Keratinocyte (primary cell): Measurements from ENCODE around the gene CD164L2. TPM values are rescaled to one million over a fixed set of nuclear protein-coding genes. Genes with fewer than 3 reads are reported as not detected.

Experiments used
- DNase-seq: peaks from one replicate; pipeline ENCODE4 v3.0.0-alpha.2; 2011; ENCODE audit warnings: low read depth, missing footprints, low spot score
- FAIRE-seq: peaks from 2 replicates; lab custom pipeline; 2011; peaks lifted over from hg19 to GRCh38; lab: Jason Lieb, UNC
- H2AFZ ChIP-seq: 2 replicates; pipeline ENCODE4 v1.6.0; 2012; ENCODE audit warnings: low read length, control low read depth, inconsistent platforms; ENCODE audit not compliant: control insufficient read depth
- H3K27ac ChIP-seq: 2 replicates; pipeline ENCODE4 v1.5.1; 2011; ENCODE audit warnings: low read length; ENCODE audit not compliant: control insufficient read depth, insufficient read depth
- H3K27me3 ChIP-seq: 3 replicates; pipeline ENCODE4 v1.6.0; 2011; ENCODE audit warnings: low read length; ENCODE audit not compliant: control insufficient read depth, insufficient read depth; ENCODE audit errors: extremely low read depth
- H3K36me3 ChIP-seq, 2 experiments: 2 replicates in 1 of 2; 3 replicates in 1 of 2; pipeline ENCODE4 v1.5.1; 2011; ENCODE audit warnings: low read length in 2 of 2, mild to moderate bottlenecking in 1 of 2; ENCODE audit not compliant: control insufficient read depth in 2 of 2, insufficient read depth in 2 of 2; ENCODE audit errors: extremely low read depth in 1 of 2
- H3K4me1 ChIP-seq: 3 replicates; pipeline ENCODE4 v1.5.1; 2011; ENCODE audit warnings: low read length; ENCODE audit not compliant: control insufficient read depth, insufficient read depth; ENCODE audit errors: extremely low read depth
- H3K4me2 ChIP-seq: 3 replicates; pipeline ENCODE4 v1.6.0; 2011; ENCODE audit warnings: low read depth, low read length; ENCODE audit not compliant: control insufficient read depth, insufficient read depth; ENCODE audit errors: extremely low read depth
- H3K4me3 ChIP-seq, 3 experiments: fragments of 200-600 bp in 1 of 3; sonication (generic) in 1 of 3; 2 replicates in 2 of 3; 3 replicates in 1 of 3; pipeline ENCODE4 v1.5.1; 2011 to 2016; ENCODE audit warnings: low read length in 3 of 3, mild to moderate bottlenecking in 3 of 3, control low read depth in 2 of 3, inconsistent platforms in 1 of 3, low read depth in 1 of 3, mixed read lengths in 1 of 3, mixed run types in 1 of 3, moderate library complexity in 1 of 3; ENCODE audit not compliant: control insufficient read depth in 2 of 3, insufficient read depth in 2 of 3; ENCODE audit errors: extremely low read depth in 1 of 3
- H3K79me2 ChIP-seq: 2 replicates; pipeline ENCODE4 v1.6.0; 2012; ENCODE audit warnings: low read length; ENCODE audit not compliant: control insufficient read depth, insufficient read depth
- H3K9ac ChIP-seq: 3 replicates; pipeline ENCODE4 v1.6.0; 2011; ENCODE audit warnings: low read length; ENCODE audit not compliant: control insufficient read depth, insufficient read depth; ENCODE audit errors: extremely low read depth
- H3K9me1 ChIP-seq: 3 replicates; pipeline ENCODE4 v1.6.0; 2011; ENCODE audit warnings: low read length; ENCODE audit not compliant: control insufficient read depth, insufficient read depth; ENCODE audit errors: extremely low read depth
- H3K9me3 ChIP-seq: 2 replicates; pipeline ENCODE4 v1.5.1; 2012; ENCODE audit warnings: low read depth, low read length; ENCODE audit not compliant: control insufficient read depth
- H4K20me1 ChIP-seq: 3 replicates; pipeline ENCODE4 v1.6.0; 2011; ENCODE audit warnings: low read length; ENCODE audit not compliant: control insufficient read depth, insufficient read depth; ENCODE audit errors: extremely low read depth
- CTCF ChIP-seq, 3 experiments: IDR thresholded peaks in 1 of 3; conservative IDR thresholded peaks in 1 of 3; optimal IDR thresholded peaks in 1 of 3; 2 replicates in 2 of 3; 3 replicates in 1 of 3; pipeline versions ENCODE3 to v1.5.1; 2011; ENCODE audit warnings: low read length in 3 of 3, mild to moderate bottlenecking in 3 of 3, moderate library complexity in 2 of 3, control low read depth in 1 of 3, inconsistent platforms in 1 of 3; ENCODE audit not compliant: insufficient read depth in 2 of 3; ENCODE audit errors: extremely low read depth in 1 of 3
- EZH2 ChIP-seq: IDR thresholded peaks from one replicate; pipeline ENCODE4 v1.6.1; 2012; ENCODE audit warnings: inconsistent platforms, mild to moderate bottlenecking, low read length, moderate library complexity
- dilution Hi-C: fragments of 300-500 bp; cut with MboI; formaldehyde crosslinking; loops from one replicate; pipeline ENCODE4 v1.7.0; 2020; ENCODE audit warnings: low sequenced_read_pairs; ENCODE audit not compliant: extremely low pct_ligation_motif_present
- polyA plus RNA-seq, 5 experiments: library from polyadenylated mRNA; depleted of rRNA in 3 of 5; stranded (reverse) in 3 of 5; stranded (forward) in 1 of 5; unstranded in 1 of 5; fragments of >200 nt; gene quantifications; 1 replicate in 1 of 5; 2 replicates in 3 of 5; 3 replicates in 1 of 5; pipeline versions ENCODE4 v1.2.1 to v1.2.3, GENCODE V29; 2011 to 2012; ENCODE audit warnings: missing spikeins in 2 of 5, low read depth in 1 of 5, low replicate concordance in 1 of 5

Gene CD164L2
- polyA plus RNA-seq, 1 donor (not counting 4 experiments of a cell fraction or from before 2014, with no cell fraction given), result 2.7 TPM

DNA sequence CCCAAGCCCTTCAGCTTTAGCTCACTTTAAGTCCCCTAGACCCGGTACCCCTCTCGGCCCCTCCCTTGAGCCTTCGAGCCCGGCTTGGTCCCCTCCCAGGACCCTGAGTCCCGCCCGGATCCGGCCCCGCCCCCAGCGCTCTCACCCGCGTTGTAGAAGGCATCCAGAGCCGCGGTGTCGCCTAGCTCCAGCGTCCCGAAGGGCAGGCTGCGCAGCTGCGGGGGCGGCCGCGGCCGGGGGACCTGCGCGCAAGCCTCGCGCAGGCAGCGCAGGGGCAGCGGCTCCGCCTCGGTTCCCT lies 17.1 kb downstream of the CD164L2 start:
- FAIRE-seq (no peak), DNase-seq (no peak)
- peaks cover 31% of the 10 kb centered on the region for H3K4me1 ChIP-seq

DNA sequence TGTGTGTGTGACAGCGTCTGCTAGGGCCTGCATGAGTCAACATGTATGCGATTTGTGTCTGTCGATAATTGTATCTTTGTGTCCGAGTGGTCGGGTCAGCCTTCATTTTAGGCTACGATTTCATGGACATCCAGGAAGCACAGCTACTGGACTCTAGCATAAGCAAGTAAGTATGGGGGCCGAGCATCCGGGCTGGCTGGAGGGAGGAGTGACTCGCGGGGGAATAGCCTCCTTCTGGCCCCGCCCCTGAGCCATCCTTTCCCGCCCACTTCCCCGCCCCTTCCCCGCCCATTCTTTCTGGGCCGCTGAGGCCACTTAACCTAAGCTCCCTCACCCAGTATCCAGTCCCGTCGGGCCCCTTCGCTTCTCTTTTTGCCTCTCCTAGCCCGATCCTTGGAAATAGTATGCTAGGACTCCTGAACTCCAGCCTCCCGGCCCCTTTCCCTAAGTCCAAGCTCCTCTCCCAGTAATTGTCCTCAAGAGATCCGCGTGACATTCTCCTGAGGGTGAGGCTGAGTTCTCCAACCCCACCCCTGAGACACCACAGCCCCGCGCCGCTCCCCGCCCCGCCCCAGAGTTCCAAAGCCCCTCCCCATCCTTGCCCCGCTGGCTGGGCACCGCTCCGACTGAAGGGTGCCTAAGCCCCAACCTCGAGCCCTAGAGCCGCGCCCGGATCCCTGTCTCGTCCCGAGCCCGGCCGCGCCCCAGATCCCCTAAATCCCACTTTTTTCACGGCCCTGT lies 17.6 kb downstream of the CD164L2 start:
- Histone ChIP-seq H3K4me1 (peaks cover 31% of the 10 kb centered on the region), H3K27me3 (no peaks in the 10 kb centered on the region), H2AFZ (peak overlapping the region; percentile 83), H3K79me2 (peaks cover 12% of the 10 kb centered on the region), H3K9me1 (no peaks in the 10 kb centered on the region), H3K27ac (peak overlapping the region; percentile 78), H3K36me3 (peaks cover 15 to 16% of the 10 kb centered on the region in 2 experiments), H3K9ac (peak overlapping the region; percentile 88), H3K4me2 (peak overlapping the region; percentile 86), H3K4me3 (peak overlapping the region; percentile 65 to 89 (median 68)), H4K20me1 (no peaks in the 10 kb centered on the region), H3K9me3 (no peaks in the 10 kb centered on the region)
- FAIRE-seq, result peak; percentile 79
- no peak for DNase-seq
- TF ChIP-seq CTCF (optimal IDR thresholded peaks at IDR 0.05 in 1 of 3, IDR thresholded peaks at IDR 0.05 in 1 of 3, conservative IDR thresholded peaks at IDR 0.05 in 1 of 3; ENCODE audit: extremely low read depth in 1 of 3, insufficient read depth in 2 of 3, low read length in 3 of 3) (no peak), EZH2 (no peak)
- dilution Hi-C loops, result no loop called here

More for the DNA sequence above, 17.1 kb downstream of the CD164L2 start:
- H2AFZ ChIP-seq, result peak overlapping the region; percentile 20
- H3K79me2 ChIP-seq, result peaks cover 12% of the 10 kb centered on the region
- peak overlapping the region; percentile 86 for H3K4me2 ChIP-seq
- peak overlapping the region; percentile 65 to 89 (median 68) for H3K4me3 ChIP-seq
- TF ChIP-seq EZH2, result no peak
- no peak for TF ChIP-seq CTCF (optimal IDR thresholded peaks at IDR 0.05 in 1 of 3, IDR thresholded peaks at IDR 0.05 in 1 of 3, conservative IDR thresholded peaks at IDR 0.05 in 1 of 3; ENCODE audit: extremely low read depth in 1 of 3, insufficient read depth in 2 of 3, low read length in 3 of 3)
- H3K9ac ChIP-seq, result peak overlapping the region; percentile 88
- dilution Hi-C loops, result no loop called here
- peak overlapping the region; percentile 78 for H3K27ac ChIP-seq
- H3K9me3 ChIP-seq, result no peaks in the 10 kb centered on the region
- H4K20me1 ChIP-seq, result no peaks in the 10 kb centered on the region
- peaks cover 13 to 16% of the 10 kb centered on the region in 2 experiments for H3K36me3 ChIP-seq
- H3K27me3 ChIP-seq, result no peaks in the 10 kb centered on the region
- H3K9me1 ChIP-seq, result no peaks in the 10 kb centered on the region
